ENCODE measurements around the gene DUOXA1.

DNA sequence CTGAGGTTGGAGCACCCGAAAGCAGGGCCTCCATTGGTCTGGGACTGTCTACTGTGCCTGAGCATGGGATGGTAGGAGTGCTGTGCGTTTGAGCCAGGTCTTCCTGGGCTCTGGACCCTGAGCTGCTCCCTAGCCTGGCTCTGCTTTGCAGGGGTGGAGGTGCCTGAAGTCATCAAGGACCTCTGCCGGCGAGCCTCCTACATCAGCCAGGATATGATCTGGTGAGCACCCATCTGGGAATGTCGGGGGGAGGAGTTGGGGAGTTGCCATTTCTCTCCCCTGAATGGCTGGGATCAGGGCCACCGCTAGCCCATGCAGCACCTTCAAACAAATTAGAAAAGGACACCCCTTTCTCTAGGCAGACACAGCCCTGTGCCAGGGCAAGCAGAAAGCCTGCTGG is 20.8 kb upstream of the DUOXA1 start:
- TF ChIP-seq CTCF (conservative IDR thresholded peaks at IDR 0.05; ENCODE audit: low read depth, low read length) (no peak), RCOR1 (IDR thresholded peaks at IDR 0.05; ENCODE audit: insufficient replicate concordance, low read length) (no peak), POLR2A (IDR thresholded peaks at IDR 0.05; ENCODE audit: low read depth, low read length) (no peak), SMC3 (IDR thresholded peaks at IDR 0.05; ENCODE audit: low read depth, low read length) (no peak)

Measured in IMR-90 (cell line).